HT-29 (cell line): ENCODE data around the gene BNIPL. TPM values are rescaled to one million over a fixed set of nuclear protein-coding genes. Genes with fewer than 3 reads are reported as not detected.

Experiments used
- DNase-seq: peaks from one replicate; pipeline ENCODE4 v3.0.0-alpha.2; 2015; ENCODE audit warnings: low spot score
- total RNA-seq: library from RNA; depleted of rRNA; stranded (reverse); fragments of >200 nt; shearing (Covaris generic); gene quantifications from 2 replicates; pipeline ENCODE4 v1.2.3, GENCODE V29; 2014

Gene BNIPL
- total RNA-seq, 1 experiment from 2014 or later = 0.28 TPM

- DNase-seq = no peak
Observed at GRCh38 chr1:151009674-151010345, 26.6 kb upstream of the BNIPL start.

GRCh38 chr1:151010346-151010726 lies 26.1 kb upstream of the BNIPL start:
- no peak for DNase-seq

GRCh38 chr1:151011154-151011850 lies 25.1 kb upstream of the BNIPL start:
- no peak for DNase-seq

GRCh38 chr1:151012684-151013471 lies 23.5 kb upstream of the BNIPL start:
- peak; percentile 69 for DNase-seq

GRCh38 chr1:151013518-151013917 lies 22.9 kb upstream of the BNIPL start:
- DNase-seq = peak; percentile 50

GRCh38 chr1:151024540-151025146 lies 11.7 kb upstream of the BNIPL start:
- peak; percentile 72 for DNase-seq

GRCh38 chr1:151026460-151026859 lies 9.9 kb upstream of the BNIPL start:
- no peak for DNase-seq

- DNase-seq = no peak
Observed at GRCh38 chr1:151032164-151032563, 4.2 kb upstream of the BNIPL start.

GRCh38 chr1:151035167-151035566 lies 1.2 kb upstream of the BNIPL start:
- DNase-seq = no peak

GRCh38 chr1:151037032-151037431 lies 646 bp downstream of the BNIPL start:
- DNase-seq = no peak

- no peak for DNase-seq
Observed at GRCh38 chr1:151039521-151039920, 3.1 kb downstream of the BNIPL start.

GRCh38 chr1:151043163-151043562 lies 6.8 kb downstream of the BNIPL start:
- DNase-seq = no peak

GRCh38 chr1:151047591-151047924 lies 11.2 kb downstream of the BNIPL start, which contains the start of gene C1orf56:
Gene C1orf56, plus strand, starts transcription at chr1:151047751. Its CDS starts 97 bp downstream, at chr1:151047848.
- DNase-seq = peak; percentile 58

GRCh38 chr1:151047925-151048644 lies 11.7 kb downstream of the BNIPL start:
- DNase-seq = peak; percentile 80

GRCh38 chr1:151048645-151049032 lies 12.3 kb downstream of the BNIPL start:
- DNase-seq = no peak

- no peak for DNase-seq
Observed at GRCh38 chr1:151049458-151049857, 13.1 kb downstream of the BNIPL start.

- no peak for DNase-seq
Observed at GRCh38 chr1:151050051-151050688, 13.8 kb downstream of the BNIPL start.

- no peak for DNase-seq
Observed at GRCh38 chr1:151051356-151052009, 15.1 kb downstream of the BNIPL start.

GRCh38 chr1:151054971-151055547 lies 18.7 kb downstream of the BNIPL start:
- DNase-seq = no peak

- DNase-seq = no peak
Observed at GRCh38 chr1:151055581-151055980, 19.2 kb downstream of the BNIPL start.
